ENCODE data around the gene TRIM71.

The TRIM71 gene

DNA sequence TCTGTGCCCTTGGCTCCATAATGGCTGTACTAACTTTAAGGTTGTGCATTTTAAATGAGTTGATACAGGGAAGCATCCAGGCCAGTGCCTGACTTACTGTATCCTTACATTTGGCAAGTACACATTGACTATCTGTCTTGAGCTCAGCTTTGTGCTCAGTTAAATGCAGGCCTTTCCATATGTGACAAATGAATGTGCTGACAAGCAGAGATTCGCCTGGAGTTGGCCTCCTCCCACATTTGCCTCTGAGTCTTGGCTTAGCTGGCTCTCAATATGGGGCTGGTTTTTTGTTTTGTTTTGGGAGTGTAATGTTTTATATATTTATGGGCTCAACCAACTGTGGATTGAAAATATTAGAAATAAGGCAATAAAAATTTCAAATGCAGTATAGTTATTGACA is 29.7 kb downstream of the TRIM71 start:
- TF ChIP-seq FOXP2 (optimal IDR thresholded peaks at IDR 0.05; ENCODE audit: borderline replicate concordance, extremely low read depth, extremely low read length, insufficient read depth): no peak
- TF ChIP-seq, protein P1, sequence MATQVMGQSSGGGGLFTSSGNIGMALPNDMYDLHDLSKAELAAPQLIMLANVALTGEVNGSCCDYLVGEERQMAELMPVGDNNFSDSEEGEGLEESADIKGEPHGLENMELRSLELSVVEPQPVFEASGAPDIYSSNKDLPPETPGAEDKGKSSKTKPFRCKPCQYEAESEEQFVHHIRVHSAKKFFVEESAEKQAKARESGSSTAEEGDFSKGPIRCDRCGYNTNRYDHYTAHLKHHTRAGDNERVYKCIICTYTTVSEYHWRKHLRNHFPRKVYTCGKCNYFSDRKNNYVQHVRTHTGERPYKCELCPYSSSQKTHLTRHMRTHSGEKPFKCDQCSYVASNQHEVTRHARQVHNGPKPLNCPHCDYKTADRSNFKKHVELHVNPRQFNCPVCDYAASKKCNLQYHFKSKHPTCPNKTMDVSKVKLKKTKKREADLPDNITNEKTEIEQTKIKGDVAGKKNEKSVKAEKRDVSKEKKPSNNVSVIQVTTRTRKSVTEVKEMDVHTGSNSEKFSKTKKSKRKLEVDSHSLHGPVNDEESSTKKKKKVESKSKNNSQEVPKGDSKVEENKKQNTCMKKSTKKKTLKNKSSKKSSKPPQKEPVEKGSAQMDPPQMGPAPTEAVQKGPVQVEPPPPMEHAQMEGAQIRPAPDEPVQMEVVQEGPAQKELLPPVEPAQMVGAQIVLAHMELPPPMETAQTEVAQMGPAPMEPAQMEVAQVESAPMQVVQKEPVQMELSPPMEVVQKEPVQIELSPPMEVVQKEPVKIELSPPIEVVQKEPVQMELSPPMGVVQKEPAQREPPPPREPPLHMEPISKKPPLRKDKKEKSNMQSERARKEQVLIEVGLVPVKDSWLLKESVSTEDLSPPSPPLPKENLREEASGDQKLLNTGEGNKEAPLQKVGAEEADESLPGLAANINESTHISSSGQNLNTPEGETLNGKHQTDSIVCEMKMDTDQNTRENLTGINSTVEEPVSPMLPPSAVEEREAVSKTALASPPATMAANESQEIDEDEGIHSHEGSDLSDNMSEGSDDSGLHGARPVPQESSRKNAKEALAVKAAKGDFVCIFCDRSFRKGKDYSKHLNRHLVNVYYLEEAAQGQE (IDR thresholded peaks at IDR 0.05; ENCODE audit: insufficient read depth in 1 of 2, low read depth in 2 of 2, low read length in 2 of 2): no peak
- TF ChIP-seq TAF1 (IDR thresholded peaks at IDR 0.05; ENCODE audit: borderline replicate concordance, insufficient read depth, low read length): no peak
- no peak for TF ChIP-seq POLR2AphosphoS5 (IDR thresholded peaks at IDR 0.05; ENCODE audit: low read depth, low read length)

DNA sequence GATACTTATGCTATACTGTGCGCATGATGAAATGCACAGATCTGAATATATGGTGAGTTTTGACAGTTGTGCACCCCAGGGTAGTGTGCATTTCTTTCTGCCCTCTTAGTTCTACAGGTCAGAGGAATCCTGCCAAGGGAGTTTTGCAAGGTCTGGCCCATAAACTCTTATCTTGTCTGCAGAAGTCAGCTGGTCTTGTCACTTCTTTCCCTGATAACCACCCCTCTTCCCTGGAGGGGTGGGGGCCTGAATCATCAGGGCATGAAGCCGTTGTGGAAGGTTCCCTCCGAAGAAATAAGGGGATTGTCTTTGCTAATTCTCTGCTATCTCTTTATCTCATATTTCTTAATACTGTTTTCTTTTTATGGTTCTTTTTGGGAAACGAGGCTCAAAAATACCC is 30.4 kb downstream of the TRIM71 start:
- TF ChIP-seq, protein P1 (IDR thresholded peaks at IDR 0.05; ENCODE audit: insufficient read depth in 1 of 2, low read depth in 2 of 2, low read length in 2 of 2): no peak
- TF ChIP-seq POLR2AphosphoS5 (IDR thresholded peaks at IDR 0.05; ENCODE audit: low read depth, low read length) (no peak), FOXP2 (optimal IDR thresholded peaks at IDR 0.05; ENCODE audit: borderline replicate concordance, extremely low read depth, extremely low read length, insufficient read depth) (no peak), TAF1 (IDR thresholded peaks at IDR 0.05; ENCODE audit: borderline replicate concordance, insufficient read depth, low read length) (no peak), SIN3A (IDR thresholded peaks at IDR 0.05; ENCODE audit: borderline replicate concordance, insufficient read depth, low read length) (no peak)

DNA sequence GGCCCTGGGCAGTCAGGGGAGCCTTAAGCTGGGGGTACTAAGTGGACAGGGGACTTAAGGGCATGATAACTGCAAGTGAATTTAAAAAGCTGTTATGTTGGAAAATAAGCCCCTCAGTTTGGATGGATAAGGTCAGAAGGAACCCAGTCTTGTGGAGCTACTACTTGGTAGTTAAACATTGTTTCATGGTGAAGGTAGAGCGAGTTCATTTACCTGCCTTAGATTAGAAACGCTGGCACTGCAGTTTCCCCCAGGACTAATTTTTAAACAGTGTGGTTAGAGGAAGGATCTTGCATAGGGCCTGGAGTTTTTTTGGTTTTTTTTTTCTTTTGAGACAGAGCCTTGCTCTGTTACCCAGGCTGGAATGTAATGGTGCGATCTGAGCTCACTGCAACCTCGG is 31.2 kb downstream of the TRIM71 start:
- no peak for TF ChIP-seq SIN3A (IDR thresholded peaks at IDR 0.05; ENCODE audit: borderline replicate concordance, insufficient read depth, low read length)
- TF ChIP-seq FOXP2 (optimal IDR thresholded peaks at IDR 0.05; ENCODE audit: borderline replicate concordance, extremely low read depth, extremely low read length, insufficient read depth): no peak
- no peak for TF ChIP-seq POLR2AphosphoS5 (IDR thresholded peaks at IDR 0.05; ENCODE audit: low read depth, low read length)
- TF ChIP-seq TAF1 (IDR thresholded peaks at IDR 0.05; ENCODE audit: borderline replicate concordance, insufficient read depth, low read length): no peak
- TF ChIP-seq, protein P1 (IDR thresholded peaks at IDR 0.05; ENCODE audit: insufficient read depth in 1 of 2, low read depth in 2 of 2, low read length in 2 of 2): no peak

DNA sequence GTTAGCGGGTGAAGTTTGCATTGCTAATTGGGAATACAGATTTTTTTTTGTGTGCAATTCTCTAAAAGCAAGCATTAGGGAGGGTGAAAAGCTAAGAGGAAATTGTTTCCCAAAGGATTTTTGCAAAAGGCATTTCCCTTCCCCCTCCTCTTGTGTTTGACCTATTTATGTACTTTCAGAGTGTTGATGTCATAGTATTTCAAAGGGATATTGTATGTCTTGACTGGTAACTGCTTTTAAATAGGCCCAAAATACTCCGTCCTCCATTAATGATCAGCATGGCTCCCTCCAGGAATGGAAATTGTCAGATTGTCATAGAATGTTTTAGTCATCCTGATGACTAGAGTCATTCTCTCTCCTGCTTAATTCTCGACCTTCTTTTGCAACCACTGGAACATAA is 32.4 kb downstream of the TRIM71 start:
- TF ChIP-seq FOXP2 (optimal IDR thresholded peaks at IDR 0.05; ENCODE audit: borderline replicate concordance, extremely low read depth, extremely low read length, insufficient read depth): no peak
- no peak for TF ChIP-seq TAF1 (IDR thresholded peaks at IDR 0.05; ENCODE audit: borderline replicate concordance, insufficient read depth, low read length)
- no peak for TF ChIP-seq SIN3A (IDR thresholded peaks at IDR 0.05; ENCODE audit: borderline replicate concordance, insufficient read depth, low read length)
- TF ChIP-seq, protein P1 (IDR thresholded peaks at IDR 0.05; ENCODE audit: insufficient read depth in 1 of 2, low read depth in 2 of 2, low read length in 2 of 2): no peak
- TF ChIP-seq POLR2AphosphoS5 (IDR thresholded peaks at IDR 0.05; ENCODE audit: low read depth, low read length): no peak

DNA sequence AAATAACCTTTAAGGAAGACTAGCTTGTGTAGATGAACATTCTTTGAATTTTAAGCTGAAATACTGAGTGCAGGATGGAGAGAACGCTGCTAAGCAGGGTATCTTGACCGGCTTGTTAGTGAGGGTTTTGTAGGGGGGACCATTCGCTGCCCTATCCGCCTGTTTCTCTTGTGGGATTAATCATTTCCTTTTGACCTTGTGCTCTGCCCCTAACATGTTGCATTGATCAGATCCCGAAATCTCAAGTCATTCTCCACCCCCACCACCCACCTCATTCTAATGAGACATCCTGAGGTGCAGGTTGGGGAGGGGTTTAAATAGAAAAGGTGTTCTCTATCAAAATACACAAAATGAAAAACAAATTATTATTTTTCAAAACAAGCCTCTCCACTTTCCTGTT is 32.8 kb downstream of the TRIM71 start:
- no peak for TF ChIP-seq POLR2AphosphoS5 (IDR thresholded peaks at IDR 0.05; ENCODE audit: low read depth, low read length)
- no peak for TF ChIP-seq SIN3A (IDR thresholded peaks at IDR 0.05; ENCODE audit: borderline replicate concordance, insufficient read depth, low read length)
- TF ChIP-seq FOXP2 (optimal IDR thresholded peaks at IDR 0.05; ENCODE audit: borderline replicate concordance, extremely low read depth, extremely low read length, insufficient read depth): no peak
- TF ChIP-seq, protein P1 (IDR thresholded peaks at IDR 0.05; ENCODE audit: insufficient read depth in 1 of 2, low read depth in 2 of 2, low read length in 2 of 2): no peak
- TF ChIP-seq TAF1 (IDR thresholded peaks at IDR 0.05; ENCODE audit: borderline replicate concordance, insufficient read depth, low read length): no peak

All from PFSK-1 (cell line).